HG02870 (cell line): ENCODE measurements around the gene CRELD2.
A peak's percentile ranks its signal among the peaks of the same experiment; 100 is the strongest.

Source experiments
- ATAC-seq: cut with Tn5 transposase; IDR thresholded peaks from one replicate; pipeline ENCODE4 v1.9.1; 2021; ENCODE audit warnings: mild to moderate bottlenecking, moderate library complexity; ENCODE audit not compliant: unreplicated experiment

CRELD2 gene

GRCh38 chr22:49955581-49956417 is 37.4 kb downstream of the CRELD2 start:
- no peak for ATAC-seq

GRCh38 chr22:49956418-49956770 is 38.0 kb downstream of the CRELD2 start:
- no peak for ATAC-seq

- no peak for ATAC-seq
Measured at GRCh38 chr22:49956914-49957825, 38.7 kb downstream of the CRELD2 start.

- ATAC-seq = no peak
Measured at GRCh38 chr22:49957826-49958365, 39.5 kb downstream of the CRELD2 start.

- no peak for ATAC-seq
Measured at GRCh38 chr22:49958366-49958921, 40.0 kb downstream of the CRELD2 start.

GRCh38 chr22:49958931-49959781 is 40.7 kb downstream of the CRELD2 start:
- no peak for ATAC-seq

GRCh38 chr22:49959782-49960158 is 41.3 kb downstream of the CRELD2 start:
- ATAC-seq = peak; percentile 3

GRCh38 chr22:49960159-49961004 is 41.9 kb downstream of the CRELD2 start, which contains the start of gene PIM3:
Gene PIM3, plus strand, starts transcription at chr22:49960772. Its CDS starts 176 bp downstream, at chr22:49960948.
- ATAC-seq = peak; percentile 56

- ATAC-seq = no peak
Measured at GRCh38 chr22:49961005-49961600, 42.7 kb downstream of the CRELD2 start.

- no peak for ATAC-seq
Measured at GRCh38 chr22:49961601-49962011, 43.2 kb downstream of the CRELD2 start.

- no peak for ATAC-seq
Measured at GRCh38 chr22:49962012-49962750, 43.7 kb downstream of the CRELD2 start.

- no peak for ATAC-seq
Measured at GRCh38 chr22:49962751-49963646, 44.6 kb downstream of the CRELD2 start.

- ATAC-seq = no peak
Measured at GRCh38 chr22:49963647-49964026, 45.2 kb downstream of the CRELD2 start.

- no peak for ATAC-seq
Measured at GRCh38 chr22:49964136-49965090, 46.0 kb downstream of the CRELD2 start.

GRCh38 chr22:49965091-49966040 is 46.9 kb downstream of the CRELD2 start:
- no peak for ATAC-seq
